Cortex of kidney (tissue), 1 donor: Measurements from ENCODE around the gene FOSL2.

Source experiments
- DNase-seq: peaks from one replicate; lab custom pipeline; 2025; lab: John Stamatoyannopoulos, UW

FOSL2 gene

DNA sequence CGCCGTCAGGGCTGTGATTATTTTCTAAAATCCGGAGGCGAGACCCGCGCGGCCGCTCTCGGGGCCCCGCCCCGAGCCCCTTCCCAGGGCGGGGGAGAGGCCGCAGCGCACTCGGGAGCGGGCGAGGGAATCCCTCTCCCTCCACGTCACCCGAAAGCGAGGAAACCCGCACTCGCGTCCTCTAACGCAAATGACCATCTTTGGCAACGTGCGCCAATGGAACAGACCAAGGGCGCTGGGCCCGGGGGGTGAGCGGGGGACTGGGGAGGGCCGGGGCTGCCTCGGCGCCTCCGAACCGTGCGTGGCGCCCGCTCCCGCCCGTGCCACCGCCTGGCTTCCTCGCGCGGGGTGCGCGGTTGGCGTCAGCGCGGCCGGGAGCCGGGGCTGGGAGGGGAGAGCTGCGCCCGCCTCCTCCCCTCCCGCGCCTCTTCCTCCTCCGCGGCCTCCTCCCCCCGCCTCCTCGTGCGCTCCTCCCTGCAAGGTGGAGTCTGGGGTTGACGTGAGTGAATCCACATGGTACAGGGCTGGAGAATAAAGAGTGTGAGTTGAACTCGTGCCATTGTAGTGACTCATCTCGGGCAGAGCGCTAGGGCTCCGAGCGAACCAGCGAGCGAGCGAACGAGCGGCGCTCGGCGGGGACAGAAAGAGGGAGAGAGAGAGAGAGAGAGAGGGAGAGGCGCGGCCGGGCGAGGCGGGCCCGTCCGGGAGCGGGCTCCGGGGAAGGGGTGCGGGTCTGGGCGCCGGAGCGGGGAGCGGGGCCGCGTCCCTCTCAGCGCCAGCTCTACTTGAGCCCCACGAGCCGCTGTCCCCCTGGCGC, at the start of gene FOSL2:
FOSL2 (plus strand) TSS at position 562 of the 817 bp plus-strand sequence. CDS start 863 bp downstream, outside the sequence.
- peak; percentile 40 for DNase-seq

DNA sequence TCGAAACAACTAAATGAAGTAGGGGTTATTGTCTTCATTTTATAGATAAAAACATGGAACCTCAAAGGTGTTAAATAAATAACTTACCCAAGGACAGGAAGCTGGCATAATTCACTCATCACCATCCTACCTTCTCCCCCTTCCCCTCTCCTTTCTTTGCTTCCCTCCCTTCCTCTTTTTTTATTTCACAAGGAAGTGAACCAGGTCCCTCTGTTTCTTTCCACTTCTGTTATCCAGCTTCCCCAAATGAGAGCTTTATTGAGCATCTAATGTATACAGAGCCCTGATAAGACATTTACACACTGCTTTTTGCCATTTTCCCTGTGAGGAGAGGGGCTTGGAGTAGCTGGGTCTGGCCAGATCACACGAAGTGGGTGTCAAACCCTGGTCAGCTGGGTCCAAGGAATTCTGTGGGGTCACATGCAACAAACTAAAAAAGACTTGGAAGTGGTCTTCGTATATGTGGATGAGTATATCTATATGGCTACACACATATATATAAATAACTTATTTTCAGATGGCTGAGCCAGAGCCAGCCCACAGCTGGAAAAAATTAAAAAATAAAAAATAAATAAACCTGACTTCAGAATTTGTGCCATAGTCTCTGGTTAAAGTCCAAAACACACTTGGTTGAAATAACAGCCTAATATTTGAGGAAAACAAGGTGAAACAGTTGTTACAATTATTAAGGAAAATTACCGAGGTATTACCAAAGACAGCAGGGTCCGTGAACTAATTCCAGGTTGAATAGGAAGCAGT, 49.3 kb upstream of the FOSL2 start:
- no peak for DNase-seq

DNA sequence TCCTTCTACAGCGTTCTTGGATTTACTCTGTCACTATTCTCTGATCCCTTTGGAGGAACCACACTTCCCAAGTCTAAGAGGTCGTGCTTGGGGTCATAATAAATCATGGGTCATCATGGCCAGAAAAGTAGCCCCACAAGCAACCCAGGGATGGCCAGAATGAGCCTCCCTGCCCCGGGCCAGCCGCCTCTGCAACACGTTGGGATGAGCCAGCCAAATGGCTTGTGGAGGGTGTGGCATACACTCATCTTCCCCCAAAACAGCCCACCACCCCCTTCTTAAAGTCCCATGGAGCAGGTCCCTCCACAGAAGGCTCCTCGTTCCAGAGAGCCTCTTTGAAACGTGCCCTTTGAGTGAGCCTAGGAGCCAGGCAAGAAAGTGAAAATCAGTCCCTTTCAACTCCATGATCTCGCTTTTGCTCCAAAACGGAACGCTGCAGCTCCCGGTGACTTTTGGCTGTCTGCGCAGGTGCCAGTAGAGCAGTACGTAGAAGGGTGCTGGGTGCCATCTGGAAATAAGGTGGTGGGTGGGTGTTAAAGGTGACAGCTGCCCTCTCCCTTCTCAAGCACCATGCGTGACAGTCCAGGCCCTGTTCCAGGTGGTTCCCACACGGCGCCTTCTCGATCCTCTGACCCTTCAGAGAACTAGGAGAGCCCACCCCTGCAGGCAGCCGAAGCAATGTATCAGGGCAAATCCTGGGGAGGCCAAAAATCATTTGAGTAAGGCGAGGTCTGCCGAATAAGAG, 48.5 kb upstream of the FOSL2 start:
- DNase-seq: no peak

DNA sequence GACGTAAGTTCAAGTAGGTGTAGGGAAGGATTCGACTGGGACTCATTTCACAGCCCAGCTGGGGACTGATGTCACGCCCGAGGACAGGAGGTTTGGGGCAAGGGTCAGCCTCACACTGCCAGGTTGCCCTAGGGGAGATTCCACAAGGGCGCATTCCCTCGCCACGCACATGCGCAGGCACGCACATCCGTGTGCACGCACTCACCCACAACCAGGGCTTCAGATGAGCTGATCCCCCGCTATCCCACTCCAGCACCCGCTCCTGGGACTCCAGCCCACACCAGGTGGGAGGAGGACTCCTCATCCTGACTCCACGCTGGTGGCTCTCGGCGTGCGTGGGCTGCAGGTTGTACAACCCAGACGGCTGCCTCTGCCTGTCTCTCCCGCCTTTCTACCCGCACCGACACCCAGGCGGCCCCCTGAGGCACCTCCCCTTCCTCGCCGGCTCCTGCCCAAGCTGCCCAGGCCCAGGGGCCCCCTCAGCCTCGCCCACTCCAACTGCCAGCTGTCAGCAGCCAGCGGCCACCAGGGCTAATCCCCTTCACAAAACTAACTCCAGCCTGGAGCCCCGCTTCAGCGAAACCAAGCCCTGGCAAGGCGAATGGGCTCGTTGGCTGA, 47.8 kb upstream of the FOSL2 start:
- DNase-seq: no peak

DNA sequence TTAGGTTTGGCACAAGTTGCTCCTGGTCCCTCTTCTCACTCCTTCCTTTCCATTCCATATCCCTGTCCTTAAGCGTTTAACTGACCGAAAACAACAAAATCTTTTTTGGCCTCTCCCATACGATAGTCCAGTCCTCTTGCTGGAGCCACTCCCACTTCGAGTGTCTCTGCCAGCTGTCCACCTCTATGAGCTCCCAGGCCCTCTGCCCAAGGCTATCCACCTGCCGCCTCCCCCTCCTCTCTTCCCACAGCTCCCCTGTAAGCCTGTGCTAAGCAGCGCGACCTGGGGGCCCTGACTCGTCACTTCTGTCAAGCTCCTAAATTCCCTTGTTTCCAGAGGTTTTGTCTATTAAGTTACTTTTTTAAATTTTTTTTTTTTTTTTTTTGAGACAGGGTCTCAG, 47.0 kb upstream of the FOSL2 start:
- DNase-seq: no peak

DNA sequence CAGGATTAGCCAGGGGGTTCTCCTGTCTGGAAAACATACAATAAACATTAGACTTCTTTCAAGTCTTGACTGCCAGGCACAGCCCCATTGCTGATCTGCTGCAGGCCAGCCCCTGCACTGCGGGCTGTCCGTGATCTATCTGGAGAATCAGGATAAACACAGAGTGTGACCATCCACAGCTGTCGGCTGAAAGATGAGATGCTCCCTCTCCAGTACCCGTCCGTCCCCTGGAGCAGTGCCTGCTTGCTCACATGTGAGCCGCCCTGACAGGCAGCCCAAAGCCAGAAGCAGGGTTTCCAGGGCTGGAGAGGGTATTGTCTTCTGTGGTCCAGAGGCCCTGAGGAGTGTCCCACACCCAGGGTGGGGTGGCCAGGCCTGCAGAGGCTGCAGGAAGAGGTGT, 46.1 kb upstream of the FOSL2 start:
- DNase-seq: no peak

DNA sequence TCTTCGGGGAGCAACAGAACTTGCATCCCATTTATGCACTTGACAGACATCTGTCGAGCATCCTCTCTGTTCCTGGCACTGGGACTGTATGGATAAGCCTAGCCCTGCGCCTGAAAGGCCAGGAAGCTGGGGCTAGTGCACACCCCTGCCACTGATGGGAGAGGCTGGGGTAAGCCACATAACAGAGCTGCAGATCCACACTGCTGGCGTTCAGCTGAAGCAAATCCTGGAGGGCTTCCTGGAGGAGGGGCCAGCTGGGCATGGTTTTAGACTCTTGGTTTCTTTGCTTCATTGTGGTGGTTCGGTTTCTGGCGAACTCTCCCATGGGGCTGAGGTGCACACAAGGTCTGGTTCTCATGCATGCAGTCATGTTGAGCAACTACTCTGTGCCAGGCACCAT, 45.5 kb upstream of the FOSL2 start:
- DNase-seq: no peak

DNA sequence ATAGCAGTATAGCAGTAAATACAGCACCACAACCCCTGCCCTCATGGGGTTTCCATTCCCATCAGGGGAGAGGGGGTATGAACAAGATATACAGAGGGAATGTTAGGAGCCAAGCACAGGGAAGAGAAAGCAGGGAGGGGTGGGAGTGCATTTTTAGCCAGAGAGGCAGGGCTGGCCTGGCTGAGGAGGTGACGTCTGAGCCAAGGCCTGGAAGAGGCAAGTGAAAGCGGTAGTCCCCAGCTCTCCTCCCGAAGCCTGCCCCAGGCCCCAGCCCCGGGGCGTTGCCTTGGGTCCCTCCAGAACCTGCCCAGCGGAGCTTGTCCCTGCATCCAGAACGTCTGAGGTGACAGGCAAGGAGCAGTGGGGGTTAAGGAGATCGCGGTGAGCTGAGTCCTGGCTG, 45.1 kb upstream of the FOSL2 start:
- DNase-seq: no peak

DNA sequence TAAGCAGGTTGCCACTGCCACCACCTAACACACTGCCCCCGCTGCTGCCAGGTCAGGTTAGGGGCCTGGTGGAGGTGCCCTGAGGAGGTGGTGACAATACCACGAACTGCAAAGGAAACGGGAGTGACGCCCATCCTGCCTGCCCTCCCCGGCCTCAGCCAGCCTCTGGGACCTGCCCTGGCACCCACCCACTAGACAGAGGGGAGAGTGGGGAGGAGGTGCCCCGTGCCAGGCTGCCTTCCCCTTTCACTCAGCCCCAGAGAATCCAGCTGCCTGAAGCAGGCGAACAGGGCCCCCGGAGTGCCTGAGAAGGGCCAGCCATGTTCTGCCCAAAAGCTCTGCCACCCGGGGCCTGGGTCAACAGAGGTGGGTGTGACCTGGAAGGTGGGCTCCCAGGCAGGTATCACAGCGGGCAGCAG, 44.5 kb upstream of the FOSL2 start:
- no peak for DNase-seq

DNA sequence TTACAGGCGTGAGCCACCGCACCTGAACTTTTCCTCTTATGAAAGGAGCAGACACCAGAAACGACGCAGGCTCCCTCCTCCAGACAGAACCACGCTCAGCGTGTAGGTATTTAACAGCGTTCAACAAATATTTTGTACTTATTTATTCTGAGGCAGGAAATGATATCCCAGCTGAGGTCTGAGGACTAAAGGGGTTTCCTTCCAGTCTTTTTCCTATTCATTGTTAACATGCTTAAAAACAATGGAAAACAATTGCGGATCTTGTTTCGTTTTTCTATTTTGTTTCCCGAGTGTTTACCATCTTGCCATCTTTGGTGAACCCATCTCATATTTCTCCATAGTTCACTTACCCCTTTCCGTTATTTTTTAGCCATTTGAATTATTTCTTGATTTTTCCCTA, 43.7 kb upstream of the FOSL2 start:
- no peak for DNase-seq

DNA sequence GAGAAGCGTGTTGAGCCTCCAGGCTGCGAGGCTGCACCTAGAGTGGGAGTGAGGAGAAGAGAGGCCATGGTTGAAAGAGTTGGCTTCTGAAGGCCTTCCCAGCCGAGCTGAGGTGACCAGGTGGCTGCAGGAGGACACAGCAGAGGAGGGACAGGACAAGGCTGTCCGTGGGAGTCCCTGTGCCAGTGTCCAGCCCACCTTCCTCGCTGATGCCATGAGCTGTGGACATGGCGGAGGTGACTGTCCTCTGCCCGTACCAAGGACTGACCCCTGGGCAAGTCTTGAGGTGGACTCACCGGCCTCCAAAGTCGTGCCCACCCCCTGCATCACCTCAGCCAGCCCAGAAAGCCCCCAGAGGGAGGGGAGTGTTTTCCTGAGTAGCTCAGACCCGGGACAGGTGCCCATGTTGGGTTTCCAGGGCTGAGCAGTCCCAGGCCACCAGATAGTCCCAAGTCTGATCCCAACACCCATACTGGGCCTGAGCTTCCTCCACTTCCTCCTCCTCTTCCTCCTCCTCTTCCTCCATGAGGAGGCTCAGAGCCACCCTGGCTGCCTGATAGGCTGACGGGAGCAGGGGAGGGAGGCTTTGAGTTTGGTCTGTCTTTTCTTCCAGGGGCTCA, 43.0 kb upstream of the FOSL2 start:
- DNase-seq: no peak

DNA sequence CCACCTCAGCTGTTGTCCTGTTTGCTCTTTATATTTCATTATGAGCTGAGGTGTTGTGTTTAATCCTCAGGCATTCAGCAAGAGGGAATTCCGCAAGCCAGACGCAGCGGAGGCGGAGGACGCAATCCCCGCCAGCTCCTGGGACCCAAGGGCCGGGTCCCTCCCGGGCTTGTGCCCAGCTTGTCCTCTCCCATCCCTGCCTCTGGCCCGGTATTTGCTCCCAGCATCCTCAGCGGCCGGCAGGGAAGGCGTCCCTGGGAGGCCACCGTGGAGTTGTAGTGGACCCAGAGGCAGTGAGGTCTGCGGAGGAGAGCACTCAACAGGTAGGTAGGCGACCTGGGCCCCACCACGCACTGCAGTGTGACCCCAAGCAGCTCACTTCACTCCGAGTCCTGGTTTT, 42.5 kb upstream of the FOSL2 start:
- DNase-seq: no peak

DNA sequence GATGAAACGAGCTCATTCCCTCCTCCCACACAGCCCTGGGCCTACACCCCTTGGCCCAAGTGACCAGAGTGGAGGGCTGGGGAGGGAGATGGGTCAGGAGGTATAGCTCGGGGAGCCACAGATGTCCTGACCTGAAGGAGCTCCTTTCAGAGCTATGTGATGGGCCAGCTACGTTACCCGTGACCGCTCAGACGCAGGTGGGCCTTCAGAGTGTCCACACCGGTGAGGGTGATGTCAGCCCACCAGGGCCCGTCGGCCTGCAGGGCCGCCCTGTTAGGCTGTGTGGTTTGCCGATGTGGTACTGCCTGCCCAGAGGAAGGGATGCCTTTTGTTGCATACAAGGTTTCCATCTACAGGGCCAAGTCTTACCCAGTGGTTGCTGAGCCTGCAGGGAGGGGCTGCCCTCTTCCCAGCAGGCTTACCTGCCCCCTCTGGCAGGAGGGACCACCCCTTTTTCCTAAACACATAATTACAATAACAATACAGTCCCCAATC, 41.8 kb upstream of the FOSL2 start:
- no peak for DNase-seq

DNA sequence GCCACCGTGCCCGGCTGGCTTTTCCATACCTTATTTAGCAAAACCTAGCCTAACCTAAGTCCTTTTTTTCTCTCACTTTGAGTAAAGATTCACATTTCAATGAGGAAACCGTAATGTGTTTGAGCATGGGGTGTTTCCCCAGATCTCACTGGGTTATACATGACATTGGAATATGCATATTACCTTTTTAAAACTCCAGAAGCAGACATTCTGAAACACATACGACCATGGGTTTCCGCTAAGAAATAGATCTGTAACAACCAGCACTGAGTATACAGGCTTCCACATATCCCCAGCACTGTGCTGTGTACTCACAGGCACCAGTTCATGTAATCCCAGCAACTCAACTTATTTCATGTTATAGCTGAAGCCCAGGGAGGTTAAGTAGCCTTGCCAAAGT, 41.0 kb upstream of the FOSL2 start:
- DNase-seq: no peak

DNA sequence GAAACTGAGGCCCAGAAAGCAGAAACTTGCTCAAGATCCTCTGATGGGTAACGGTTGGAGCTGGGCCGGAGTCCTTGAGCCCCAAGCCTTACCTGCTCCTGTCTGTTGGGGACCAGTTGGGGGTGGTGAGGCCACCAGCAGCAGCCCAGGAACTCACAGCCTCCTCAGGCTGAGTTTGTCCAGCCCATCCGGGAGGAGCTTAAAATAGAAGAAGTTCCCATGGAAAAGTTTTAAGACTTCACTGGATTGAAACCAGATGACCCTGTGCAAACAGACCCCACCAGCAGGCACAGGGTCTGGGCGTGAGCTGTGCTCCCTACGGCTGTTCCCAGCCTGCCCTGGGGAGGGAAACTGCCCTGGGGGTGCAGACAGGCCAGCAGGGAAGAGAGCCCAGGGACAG, 40.6 kb upstream of the FOSL2 start:
- no peak for DNase-seq

DNA sequence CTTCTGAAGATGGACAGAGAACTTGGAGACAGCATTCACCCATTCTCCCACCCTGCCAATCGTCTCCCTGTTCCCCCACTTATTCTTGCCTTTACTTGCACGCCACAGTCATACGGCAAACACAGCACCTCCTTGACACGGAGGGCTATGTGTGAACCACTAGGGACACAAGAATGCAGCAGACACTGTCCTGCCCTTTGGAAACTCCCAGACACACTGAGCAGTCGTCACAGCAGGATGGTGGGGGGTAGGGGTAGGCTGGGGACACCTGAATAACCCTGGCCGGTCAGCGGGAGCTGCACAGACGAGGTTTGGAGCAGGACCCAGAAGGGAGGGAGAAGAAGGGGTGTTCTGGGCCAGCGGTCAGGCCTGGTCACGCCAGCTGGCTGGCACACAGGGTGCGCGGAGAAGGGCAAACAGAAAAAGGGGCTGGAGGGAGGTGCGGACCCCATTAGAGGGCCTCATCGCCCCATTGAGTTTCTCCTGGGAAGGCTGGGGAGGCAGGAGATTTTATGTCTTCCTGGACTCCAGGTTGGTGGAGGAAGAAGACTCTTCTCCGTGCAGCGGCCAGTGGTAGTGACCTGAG, 40.0 kb upstream of the FOSL2 start:
- DNase-seq: no peak

DNA sequence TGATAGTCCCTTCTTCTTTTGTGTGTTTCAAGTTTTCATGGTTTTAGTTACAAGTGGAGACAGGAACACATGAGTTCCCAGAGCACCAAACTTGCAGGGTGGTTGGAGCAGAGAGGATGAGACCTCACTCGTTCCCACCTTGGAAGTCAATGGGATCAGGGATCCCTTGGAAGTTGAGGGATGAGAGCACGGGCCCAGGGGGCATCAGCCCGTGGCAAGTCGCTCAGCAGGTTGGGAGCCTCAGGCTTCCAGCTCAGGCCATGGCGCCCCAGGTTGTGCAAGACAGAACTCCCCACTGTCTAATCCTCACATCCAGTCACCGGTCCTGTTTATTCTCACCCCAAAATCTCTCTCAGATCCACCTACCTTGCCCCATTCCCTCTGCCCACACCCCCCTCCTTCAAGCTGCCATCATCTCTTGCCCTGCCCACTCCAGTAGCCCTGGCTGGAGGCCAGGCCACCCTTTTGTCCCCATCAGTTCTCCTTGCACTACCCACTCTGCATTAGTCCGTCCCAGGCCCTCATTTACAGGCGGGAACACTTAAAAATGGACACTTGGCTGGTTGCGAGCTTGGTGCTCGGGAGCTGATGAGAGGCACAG, 37.6 kb upstream of the FOSL2 start:
- DNase-seq: no peak

DNA sequence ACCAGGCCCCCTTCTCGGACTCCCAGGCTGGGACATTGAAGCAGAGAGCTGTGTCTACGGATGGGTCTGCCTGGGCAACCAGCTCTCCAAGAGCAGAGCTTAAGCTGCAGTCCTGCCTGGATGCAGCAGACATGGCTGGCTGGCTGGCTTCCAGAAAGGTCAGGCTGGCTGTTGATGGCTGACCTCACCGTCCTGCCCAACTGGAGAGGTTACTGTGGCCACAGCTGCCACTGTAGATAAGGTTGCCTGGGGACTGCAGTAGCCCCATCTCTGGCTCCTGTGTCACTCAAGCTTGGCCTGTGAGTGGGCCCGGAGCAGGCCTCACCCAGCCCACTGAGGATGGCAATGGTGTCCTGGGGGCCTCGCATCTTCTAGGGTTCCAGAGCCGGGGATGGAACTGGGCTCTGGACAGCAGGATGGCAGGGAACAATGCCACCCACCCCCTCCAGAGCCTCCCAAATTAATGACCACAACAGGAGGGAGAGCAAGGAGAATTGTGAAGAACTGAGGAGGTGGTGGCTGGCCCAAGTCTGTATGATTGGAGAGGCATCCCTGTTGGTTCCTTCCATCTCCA, 37.0 kb upstream of the FOSL2 start:
- no peak for DNase-seq

DNA sequence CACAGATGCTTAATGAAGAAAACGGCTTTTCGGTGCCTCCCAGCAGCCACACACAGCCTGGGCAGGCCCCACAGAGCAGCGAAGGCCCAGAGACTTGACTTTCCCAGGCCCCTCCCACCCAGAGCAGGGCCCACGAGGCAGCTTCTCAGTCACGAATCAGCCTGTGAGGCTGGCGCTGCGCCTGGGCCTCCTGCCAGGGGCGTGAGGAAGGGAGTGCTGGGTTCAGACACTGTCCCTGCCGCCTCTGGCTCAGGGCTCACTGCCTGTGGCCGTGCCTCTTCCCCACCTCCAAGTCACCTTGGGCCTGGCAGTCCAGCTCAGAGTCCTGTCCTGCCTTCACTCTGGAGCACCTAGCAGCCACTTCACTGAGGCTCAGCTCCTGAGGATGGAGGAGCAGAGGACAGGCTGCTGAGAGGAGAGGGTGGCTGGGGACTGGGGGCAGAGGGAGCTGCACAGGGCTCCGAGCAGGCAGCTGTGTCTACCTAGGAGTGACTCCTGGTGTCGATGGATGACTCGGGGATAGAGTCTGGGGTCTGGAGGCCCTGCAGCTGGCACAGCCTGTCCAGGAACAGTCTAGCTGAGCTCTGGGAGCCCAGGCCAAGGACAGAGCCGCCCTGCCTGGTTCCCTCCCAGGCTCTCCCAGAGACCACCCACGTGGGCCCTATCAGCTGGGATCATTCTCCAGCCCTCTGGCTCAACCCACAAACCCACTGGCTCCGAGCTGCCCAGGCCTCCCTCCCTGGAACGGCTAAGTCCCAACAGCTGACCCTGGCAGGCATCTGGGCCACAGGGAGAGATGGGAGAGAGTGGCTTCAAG, 36.4 kb upstream of the FOSL2 start:
- no peak for DNase-seq

DNA sequence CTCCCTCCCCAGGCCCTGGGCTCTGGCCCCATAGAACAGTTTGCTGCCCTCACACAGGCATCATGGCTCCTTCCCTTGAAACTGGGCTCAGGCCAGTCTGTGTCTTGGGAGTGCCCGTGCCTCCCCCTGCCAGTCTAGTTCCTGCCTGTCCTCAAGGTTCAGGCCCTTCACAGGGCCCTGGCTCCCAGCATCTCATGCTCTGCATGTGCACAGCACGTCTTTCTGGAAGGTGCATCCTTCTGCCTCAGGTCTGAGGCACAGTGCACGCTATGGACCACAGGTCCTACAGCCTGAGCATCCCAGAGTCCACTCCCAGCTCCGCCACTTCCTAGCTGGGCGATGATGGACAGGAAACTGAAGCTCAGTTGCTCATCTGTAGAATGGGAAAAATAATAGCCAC, 35.6 kb upstream of the FOSL2 start:
- DNase-seq: no peak
